Activated T-cell treated with anti-CD3 and anti-CD28 coated beads, Interleukin-2, amount 50 U/mL, for 24 hours (primary cell): ENCODE data around the gene CST9.

ENCODE experiments used
- DNase-seq: peaks from one replicate; pipeline ENCODE4 v3.0.0-alpha.2; 2020
- H3K27ac Mint-ChIP-seq: 2 replicates; pipeline ENCODE4 v1.8.0; 2020; ENCODE audit warnings: mild to moderate bottlenecking, mixed read lengths
- H3K27me3 Mint-ChIP-seq: 2 replicates; pipeline ENCODE4 v1.8.0; 2020; ENCODE audit warnings: mixed read lengths
- H3K36me3 Mint-ChIP-seq: 2 replicates; pipeline ENCODE4 v1.8.0; 2020; ENCODE audit warnings: low read depth, mixed read lengths
- H3K4me1 Mint-ChIP-seq: 2 replicates; pipeline ENCODE4 v1.8.0; 2020; ENCODE audit warnings: low read depth, mixed read lengths
- H3K4me3 Mint-ChIP-seq: 2 replicates; pipeline ENCODE4 v1.8.0; 2020; ENCODE audit warnings: mild to moderate bottlenecking, moderate library complexity, mixed read lengths
- H3K9me3 Mint-ChIP-seq: 2 replicates; pipeline ENCODE4 v1.8.0; 2020; ENCODE audit warnings: mixed read lengths

The CST9 gene

DNA sequence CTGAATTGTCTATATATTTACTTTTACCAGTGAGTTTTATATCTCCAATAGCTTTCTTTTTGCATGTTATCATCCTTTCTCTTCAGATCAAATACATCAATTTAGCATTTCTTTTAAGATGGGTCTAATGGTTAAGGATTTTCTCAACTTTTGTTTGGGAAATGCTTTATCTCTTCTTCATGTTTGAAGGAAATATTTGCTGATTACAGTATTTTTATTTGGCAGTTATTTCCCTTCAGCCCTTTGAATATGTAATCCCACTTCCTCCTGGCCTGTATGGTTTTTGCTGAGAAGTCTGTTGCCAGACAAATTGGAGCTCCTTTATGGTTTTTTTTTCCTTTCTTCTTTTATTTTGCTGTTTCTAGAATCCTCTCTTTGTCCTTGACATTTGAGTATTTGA is 30.7 kb downstream of the CST9 start:
- H3K4me3 Mint-ChIP-seq: no peak overlapping the region
- DNase-seq: no peak
- H3K27me3 Mint-ChIP-seq: peaks cover 5% of the 10 kb centered on the region
- H3K36me3 Mint-ChIP-seq: no peaks in the 10 kb centered on the region
- no peaks in the 10 kb centered on the region for H3K4me1 Mint-ChIP-seq
- H3K27ac Mint-ChIP-seq: no peak overlapping the region
- H3K9me3 Mint-ChIP-seq: no peaks in the 10 kb centered on the region

GRCh38 chr20:23570178-23570760 is 35.4 kb downstream of the CST9 start:
- Mint-ChIP-seq H3K36me3 (no peaks in the 10 kb centered on the region), H3K27me3 (peaks cover 16% of the 10 kb centered on the region), H3K27ac (no peak overlapping the region)

DNA sequence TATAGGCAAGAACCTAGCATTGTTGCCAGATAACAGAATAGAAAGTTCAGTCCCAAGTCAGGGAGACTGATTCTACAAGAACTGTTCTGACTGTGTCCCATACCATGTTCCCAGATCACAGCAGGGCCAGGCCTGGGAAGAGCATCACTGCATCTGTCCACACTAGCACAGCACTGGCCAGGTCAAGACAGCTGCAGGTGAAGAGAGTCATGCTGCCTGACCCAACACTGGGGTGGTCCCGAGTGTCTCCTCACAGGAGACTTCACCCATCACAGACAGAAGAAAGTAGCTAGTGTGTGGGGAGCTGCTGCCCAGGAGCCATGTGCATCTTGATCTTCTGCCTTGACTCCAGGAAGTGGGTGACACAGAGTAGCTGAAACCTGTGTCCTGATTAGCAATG is 36.1 kb downstream of the CST9 start:
- Mint-ChIP-seq H3K4me1 (no peaks in the 10 kb centered on the region), H3K36me3 (no peaks in the 10 kb centered on the region), H3K27ac (no peak overlapping the region), H3K9me3 (no peaks in the 10 kb centered on the region), H3K27me3 (peaks cover 16% of the 10 kb centered on the region), H3K4me3 (no peak overlapping the region)
- DNase-seq: no peak

More at GRCh38 chr20:23570178-23570760, 35.4 kb downstream of the CST9 start:
- DNase-seq: no peak
- no peaks in the 10 kb centered on the region for H3K9me3 Mint-ChIP-seq
- H3K4me1 Mint-ChIP-seq: no peaks in the 10 kb centered on the region
- H3K4me3 Mint-ChIP-seq: no peak overlapping the region

- Mint-ChIP-seq H3K4me1 (no peaks in the 10 kb centered on the region), H3K27ac (no peak overlapping the region)
- DNase-seq: no peak
These were observed 36.8 kb downstream of the CST9 start for GRCh38 chr20:23568971-23569330.

GRCh38 chr20:23568320-23568970 is 37.3 kb downstream of the CST9 start, which contains the start of gene CST9L:
CST9L (minus strand) TSS chr20:23568484; CDS start chr20:23568450, 34 bp downstream.
- Mint-ChIP-seq H3K27me3 (peaks cover 11% of the 10 kb centered on the region), H3K4me1 (no peaks in the 10 kb centered on the region), H3K9me3 (no peaks in the 10 kb centered on the region), H3K27ac (no peak within 1 kb of the TSS), H3K4me3 (no peak within 1 kb of the TSS), H3K36me3 (no peaks in the 10 kb centered on the region)
- DNase-seq: no peak

More at GRCh38 chr20:23568971-23569330, 36.8 kb downstream of the CST9 start:
- Mint-ChIP-seq H3K27me3 (peaks cover 11% of the 10 kb centered on the region), H3K9me3 (no peaks in the 10 kb centered on the region), H3K36me3 (no peaks in the 10 kb centered on the region), H3K4me3 (no peak overlapping the region)

GRCh38 chr20:23566199-23566932 is 39.4 kb downstream of the CST9 start:
- DNase-seq: no peak
- no peak overlapping the region for H3K4me3 Mint-ChIP-seq
- H3K4me1 Mint-ChIP-seq: no peaks in the 10 kb centered on the region
- H3K36me3 Mint-ChIP-seq: no peaks in the 10 kb centered on the region
- peaks cover 18% of the 10 kb centered on the region for H3K27me3 Mint-ChIP-seq
- H3K9me3 Mint-ChIP-seq: peaks cover 16% of the 10 kb centered on the region
- H3K27ac Mint-ChIP-seq: no peak overlapping the region

- no peaks in the 10 kb centered on the region for H3K4me1 Mint-ChIP-seq
- DNase-seq: no peak
- H3K27ac Mint-ChIP-seq: no peak overlapping the region
- peaks cover 16% of the 10 kb centered on the region for H3K9me3 Mint-ChIP-seq
- peaks cover 18% of the 10 kb centered on the region for H3K27me3 Mint-ChIP-seq
- no peak overlapping the region for H3K4me3 Mint-ChIP-seq
- no peaks in the 10 kb centered on the region for H3K36me3 Mint-ChIP-seq
These were observed 40.1 kb downstream of the CST9 start for GRCh38 chr20:23565503-23566045.

DNA sequence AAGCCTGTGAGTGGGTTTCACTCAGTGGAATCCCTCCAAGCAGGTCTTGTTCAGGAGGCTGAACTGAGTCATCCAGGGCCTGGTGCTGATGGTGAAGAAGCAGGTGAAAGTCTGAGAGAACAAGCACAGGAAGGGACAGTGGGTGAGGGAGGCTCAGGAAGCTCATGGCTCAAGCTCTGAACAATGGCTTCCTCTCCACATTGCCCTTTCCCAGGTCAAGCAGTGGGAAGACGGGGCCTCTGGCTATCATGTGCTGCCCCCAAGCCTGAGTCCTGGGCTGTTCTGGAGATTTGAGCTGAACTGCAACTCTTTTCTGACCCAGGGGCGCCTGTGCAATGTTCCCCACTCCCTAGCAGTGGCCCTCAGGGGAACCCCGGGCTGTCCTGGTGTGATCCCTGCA is 40.8 kb downstream of the CST9 start:
- H3K27me3 Mint-ChIP-seq: peaks cover 20% of the 10 kb centered on the region
- no peak overlapping the region for H3K4me3 Mint-ChIP-seq
- H3K9me3 Mint-ChIP-seq: peaks cover 19% of the 10 kb centered on the region
- DNase-seq: no peak
- no peaks in the 10 kb centered on the region for H3K4me1 Mint-ChIP-seq
- no peaks in the 10 kb centered on the region for H3K36me3 Mint-ChIP-seq
- H3K27ac Mint-ChIP-seq: no peak overlapping the region

DNA sequence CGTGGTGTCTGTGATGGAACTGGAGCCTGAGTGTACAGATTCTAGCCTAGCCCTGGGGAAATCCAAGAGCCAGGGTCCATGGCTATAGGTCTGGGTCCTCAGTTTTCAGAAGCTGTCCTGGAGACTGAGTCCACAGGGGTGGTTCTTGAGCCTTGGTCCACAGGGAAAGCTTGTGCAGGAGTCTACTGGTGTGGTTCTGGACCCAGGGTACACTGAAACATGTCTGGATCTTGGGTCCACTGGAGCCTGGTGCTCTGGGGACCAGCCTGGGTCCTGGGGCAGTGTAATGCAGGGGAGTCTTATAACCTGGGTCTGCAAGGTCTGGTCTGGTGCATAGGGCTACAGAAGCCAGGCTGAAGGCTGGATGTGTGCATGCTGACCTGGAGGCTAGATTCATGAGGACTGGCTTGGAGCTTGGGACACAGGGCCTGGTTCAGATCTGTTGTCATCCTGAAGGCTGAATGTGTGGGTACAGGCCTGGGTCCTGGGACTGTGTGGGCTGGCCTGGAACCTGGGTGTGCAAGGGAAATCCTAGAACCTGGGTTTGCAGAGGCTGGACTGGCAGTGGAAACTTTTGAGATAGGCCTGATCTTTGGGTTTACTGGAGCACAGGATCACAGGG is 42.9 kb downstream of the CST9 start:
- no peak for DNase-seq
- no peaks in the 10 kb centered on the region for H3K4me1 Mint-ChIP-seq
- H3K36me3 Mint-ChIP-seq: no peaks in the 10 kb centered on the region
- no peak overlapping the region for H3K27ac Mint-ChIP-seq
- H3K9me3 Mint-ChIP-seq: peaks cover 19% of the 10 kb centered on the region
- peaks cover 20% of the 10 kb centered on the region for H3K27me3 Mint-ChIP-seq
- no peak overlapping the region for H3K4me3 Mint-ChIP-seq

GRCh38 chr20:23554401-23554800 is 51.3 kb downstream of the CST9 start:
- no peaks in the 10 kb centered on the region for H3K4me1 Mint-ChIP-seq
- H3K27me3 Mint-ChIP-seq: no peaks in the 10 kb centered on the region
- no peaks in the 10 kb centered on the region for H3K36me3 Mint-ChIP-seq
- no peaks in the 10 kb centered on the region for H3K9me3 Mint-ChIP-seq
- no peak for DNase-seq
- no peak overlapping the region for H3K4me3 Mint-ChIP-seq
- H3K27ac Mint-ChIP-seq: no peak overlapping the region
